Measurements from ENCODE around the gene AKNA.

DNA sequence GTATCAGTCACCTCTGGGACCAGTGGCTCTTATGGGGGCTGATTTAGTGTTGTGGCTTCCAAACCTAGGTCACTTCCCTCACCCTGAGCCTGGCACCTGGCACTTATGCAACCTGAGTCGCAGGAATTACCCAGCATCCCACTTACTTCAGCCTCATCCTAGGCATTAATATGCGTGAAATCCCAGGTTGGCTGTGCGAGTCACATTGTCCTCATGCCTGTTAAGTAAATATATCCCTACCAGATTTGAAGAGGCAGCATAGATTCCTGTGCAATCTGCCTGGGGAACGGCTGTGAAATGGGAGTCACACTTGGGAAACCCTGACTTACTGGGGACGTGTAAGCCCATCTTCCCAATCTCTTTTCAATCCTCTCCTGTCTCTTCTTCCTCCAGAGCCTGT lies 42.7 kb upstream of the AKNA start:
- TF ChIP-seq, protein P1, sequence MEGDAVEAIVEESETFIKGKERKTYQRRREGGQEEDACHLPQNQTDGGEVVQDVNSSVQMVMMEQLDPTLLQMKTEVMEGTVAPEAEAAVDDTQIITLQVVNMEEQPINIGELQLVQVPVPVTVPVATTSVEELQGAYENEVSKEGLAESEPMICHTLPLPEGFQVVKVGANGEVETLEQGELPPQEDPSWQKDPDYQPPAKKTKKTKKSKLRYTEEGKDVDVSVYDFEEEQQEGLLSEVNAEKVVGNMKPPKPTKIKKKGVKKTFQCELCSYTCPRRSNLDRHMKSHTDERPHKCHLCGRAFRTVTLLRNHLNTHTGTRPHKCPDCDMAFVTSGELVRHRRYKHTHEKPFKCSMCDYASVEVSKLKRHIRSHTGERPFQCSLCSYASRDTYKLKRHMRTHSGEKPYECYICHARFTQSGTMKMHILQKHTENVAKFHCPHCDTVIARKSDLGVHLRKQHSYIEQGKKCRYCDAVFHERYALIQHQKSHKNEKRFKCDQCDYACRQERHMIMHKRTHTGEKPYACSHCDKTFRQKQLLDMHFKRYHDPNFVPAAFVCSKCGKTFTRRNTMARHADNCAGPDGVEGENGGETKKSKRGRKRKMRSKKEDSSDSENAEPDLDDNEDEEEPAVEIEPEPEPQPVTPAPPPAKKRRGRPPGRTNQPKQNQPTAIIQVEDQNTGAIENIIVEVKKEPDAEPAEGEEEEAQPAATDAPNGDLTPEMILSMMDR (IDR thresholded peaks at IDR 0.05): no peak
- no peak for TF ChIP-seq EZH2 (IDR thresholded peaks at IDR 0.05; ENCODE audit: borderline replicate concordance, insufficient read depth, low read depth, low read length, poor library complexity, severe bottlenecking)
